Subcutaneous abdominal adipose tissue (tissue), 5 donors: ENCODE measurements around the gene RTF1.
A peak's percentile ranks its signal among the peaks of the same experiment; 100 is the strongest.

Source experiments
- H3K27ac ChIP-seq: one replicate; pipeline ENCODE4 v1.7.0; 2013; ENCODE audit warnings: low read depth, mild to moderate bottlenecking, inconsistent platforms, low read length, moderate library complexity
- H3K27me3 ChIP-seq, 5 donors: one replicate each; pipeline ENCODE4 v1.7.0; 2013; ENCODE audit warnings: low read length in 5 of 5, inconsistent platforms in 1 of 5; ENCODE audit not compliant: control insufficient read depth in 5 of 5, insufficient read depth in 4 of 5
- H3K36me3 ChIP-seq, 5 donors: one replicate each; pipeline ENCODE4 v1.7.0; 2013; ENCODE audit warnings: low read length in 5 of 5; ENCODE audit not compliant: control insufficient read depth in 5 of 5, insufficient read depth in 5 of 5
- H3K4me1 ChIP-seq, 5 donors: one replicate each; pipeline ENCODE4 v1.7.0; 2013; ENCODE audit warnings: low read length in 5 of 5, mild to moderate bottlenecking in 3 of 5, moderate library complexity in 1 of 5; ENCODE audit not compliant: control insufficient read depth in 5 of 5, insufficient read depth in 5 of 5
- H3K4me3 ChIP-seq, 5 donors: one replicate each; pipeline ENCODE4 v1.7.0; 2013; ENCODE audit warnings: low read length in 5 of 5, low read depth in 1 of 5
- H3K9ac ChIP-seq, 5 donors: one replicate each; pipeline ENCODE4 v1.7.0; 2013; ENCODE audit warnings: low read length in 5 of 5, mild to moderate bottlenecking in 4 of 5, moderate library complexity in 3 of 5
- H3K9me3 ChIP-seq, 5 donors: one replicate each; pipeline ENCODE4 v1.7.0; 2013; ENCODE audit warnings: low read length in 5 of 5; ENCODE audit not compliant: control insufficient read depth in 5 of 5
- donor health status: healthy.
- donor health status: healthy.
- donor health status: healthy.
- donor health status: healthy.
- donor health status: healthy.

RTF1 gene

DNA sequence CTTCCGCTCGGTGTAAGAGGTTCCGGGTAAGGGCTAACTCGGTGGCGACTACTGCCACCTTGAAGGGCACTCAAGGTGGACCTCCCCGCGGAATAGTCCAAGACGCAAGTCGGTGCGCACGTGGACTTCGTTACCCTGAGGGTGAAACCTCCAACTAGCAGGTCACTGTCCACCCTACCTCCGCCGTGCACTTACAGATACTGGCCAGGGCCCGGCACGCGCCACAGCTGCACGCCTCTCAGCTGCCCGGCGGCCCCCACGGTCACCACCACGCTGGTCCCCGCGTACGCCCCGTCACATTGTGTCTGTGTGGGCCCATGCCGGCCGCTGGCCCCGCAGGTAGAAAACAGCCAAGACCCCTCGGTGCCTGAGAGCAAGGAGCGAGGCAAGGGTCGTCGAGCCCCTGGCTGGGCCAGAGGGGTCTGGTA, 95.6 kb downstream of the RTF1 start:
- H3K36me3 ChIP-seq: peaks cover 0 to 8% (median 8%) of the 10 kb centered on the region in 5 donors
- peaks cover 12 to 27% (median 18%) of the 10 kb centered on the region in 5 donors for H3K27me3 ChIP-seq
- peak overlapping the region in 1 of 5 donors; percentile 38 for H3K9ac ChIP-seq
- no peaks in the 10 kb centered on the region for H3K9me3 ChIP-seq
- peaks cover 0 to 25% (median 23%) of the 10 kb centered on the region in 5 donors for H3K4me1 ChIP-seq
- H3K27ac ChIP-seq: no peak overlapping the region
- H3K4me3 ChIP-seq: peak overlapping the region; percentile 34 to 61 (median 53)

DNA sequence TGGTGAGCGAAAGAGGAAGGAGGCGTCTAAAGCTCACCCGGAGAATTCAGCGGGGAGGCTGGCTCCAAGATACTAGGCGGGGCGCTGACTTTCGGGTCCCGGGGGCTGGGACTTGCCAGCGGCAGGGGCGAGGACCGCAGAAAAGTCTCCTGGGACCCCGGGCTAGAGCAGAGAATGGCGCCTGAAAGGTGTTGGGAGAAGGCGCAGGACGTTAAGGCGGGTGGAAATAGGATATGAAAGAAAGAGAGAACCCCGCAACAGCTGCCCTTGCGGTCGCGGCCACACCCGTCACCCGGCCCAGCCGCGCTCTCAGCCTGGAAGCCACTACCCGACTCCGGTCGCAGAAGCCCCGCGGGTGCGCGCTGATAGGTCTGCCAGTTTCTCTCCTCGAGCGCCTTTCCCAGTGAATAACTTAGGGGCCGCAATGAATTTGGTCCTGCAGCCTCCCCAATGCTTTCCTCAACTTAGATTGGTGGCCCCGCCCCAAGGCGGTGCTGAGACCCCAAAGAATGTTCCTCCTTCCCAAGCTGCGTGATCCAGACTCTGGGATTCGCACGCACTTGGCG, 96.1 kb downstream of the RTF1 start:
- Histone ChIP-seq H3K4me1 (peaks cover 0 to 25% (median 23%) of the 10 kb centered on the region in 5 donors), H3K27ac (no peak overlapping the region), H3K9ac (peak overlapping the region in 2 of 5 donors; percentile 38 to 53), H3K4me3 (peak overlapping the region; percentile 31 to 67 (median 56)), H3K27me3 (peaks cover 12 to 27% (median 18%) of the 10 kb centered on the region in 5 donors), H3K9me3 (no peaks in the 10 kb centered on the region), H3K36me3 (peaks cover 0 to 13% (median 13%) of the 10 kb centered on the region in 5 donors)

DNA sequence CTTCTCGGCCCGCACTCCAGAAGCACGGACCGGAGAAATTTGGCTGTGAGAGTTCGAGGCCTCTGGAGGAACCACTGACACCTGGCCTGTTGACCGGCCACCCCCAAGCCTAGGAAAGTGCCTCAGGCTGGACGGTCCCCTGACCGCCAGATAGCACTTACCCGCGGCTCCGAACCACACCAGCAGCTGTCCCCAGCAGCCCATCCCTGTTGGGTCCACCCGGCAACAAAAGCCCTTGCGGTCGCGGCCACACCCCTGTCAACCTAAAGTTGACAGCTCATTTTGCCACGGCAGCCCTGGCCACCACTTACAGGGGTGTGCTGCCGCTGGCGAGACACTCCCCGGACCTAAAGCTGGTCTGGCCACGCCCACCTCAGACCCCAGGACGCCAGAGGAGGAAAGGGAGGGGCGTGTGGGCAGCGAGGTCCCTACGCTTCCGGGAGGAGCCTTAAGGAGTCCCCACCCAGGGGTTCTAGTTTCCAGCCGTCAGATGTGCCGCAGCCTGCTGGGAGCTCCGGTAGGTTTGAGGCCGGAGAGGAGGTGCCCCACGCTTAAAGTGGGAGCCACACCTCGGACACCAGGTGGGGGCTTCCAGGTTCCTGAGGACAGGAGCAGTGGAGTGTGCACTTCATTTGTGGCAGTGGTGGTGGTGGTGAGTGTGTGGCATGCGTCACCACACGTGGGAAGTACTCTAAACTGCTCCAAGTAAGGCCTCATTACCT, 96.8 kb downstream of the RTF1 start, which contains the start of gene LTK:
Gene LTK (minus strand): TSS at position 322 of the 722 bp plus-strand sequence. CDS start 118 bp downstream, at position 204.
- Histone ChIP-seq H3K36me3 (peaks cover 0 to 16% (median 14%) of the 10 kb centered on the region in 5 donors), H3K9ac (peak within 1 kb of the TSS in 2 of 5 donors; percentile 38 to 53), H3K4me1 (peaks cover 0 to 25% (median 23%) of the 10 kb centered on the region in 5 donors), H3K27ac (no peak within 1 kb of the TSS), H3K27me3 (peaks cover 12 to 27% (median 18%) of the 10 kb centered on the region in 5 donors), H3K4me3 (peak within 1 kb of the TSS; percentile 31 to 67 (median 56)), H3K9me3 (no peaks in the 10 kb centered on the region)

DNA sequence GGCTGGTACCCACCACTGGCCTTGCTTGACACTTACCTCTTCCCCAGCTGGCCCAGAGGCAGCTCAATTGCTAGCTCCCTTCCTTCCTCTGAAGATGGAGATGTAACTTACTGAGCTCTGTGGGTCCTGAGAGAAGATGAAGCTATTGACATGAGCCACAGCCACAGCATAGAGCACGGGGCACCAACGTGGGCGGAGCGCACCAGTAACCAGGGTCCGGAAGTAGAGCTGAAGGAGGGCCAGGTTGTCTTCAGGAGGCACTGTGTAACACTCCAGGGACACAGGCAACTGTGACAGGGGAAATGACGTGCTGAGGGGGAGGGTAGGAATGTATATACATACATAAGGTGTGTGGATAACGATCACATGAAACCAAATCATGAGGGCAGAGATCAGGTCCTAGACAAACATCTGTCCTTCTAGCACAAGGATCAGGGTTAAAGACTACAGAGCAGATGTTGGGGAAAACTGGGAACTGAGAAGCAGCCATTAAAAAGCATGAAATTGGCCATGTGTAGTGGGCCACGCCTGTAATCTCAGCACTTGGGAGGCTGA, 101.1 kb downstream of the RTF1 start:
- Histone ChIP-seq H3K4me1 (peaks cover 0 to 11% (median 10%) of the 10 kb centered on the region in 5 donors), H3K9me3 (no peaks in the 10 kb centered on the region), H3K27ac (no peak overlapping the region), H3K27me3 (peaks cover 0 to 9% (median 8%) of the 10 kb centered on the region in 5 donors), H3K9ac (no peak overlapping the region), H3K4me3 (no peak overlapping the region), H3K36me3 (peaks cover 0 to 42% (median 33%) of the 10 kb centered on the region in 5 donors)

DNA sequence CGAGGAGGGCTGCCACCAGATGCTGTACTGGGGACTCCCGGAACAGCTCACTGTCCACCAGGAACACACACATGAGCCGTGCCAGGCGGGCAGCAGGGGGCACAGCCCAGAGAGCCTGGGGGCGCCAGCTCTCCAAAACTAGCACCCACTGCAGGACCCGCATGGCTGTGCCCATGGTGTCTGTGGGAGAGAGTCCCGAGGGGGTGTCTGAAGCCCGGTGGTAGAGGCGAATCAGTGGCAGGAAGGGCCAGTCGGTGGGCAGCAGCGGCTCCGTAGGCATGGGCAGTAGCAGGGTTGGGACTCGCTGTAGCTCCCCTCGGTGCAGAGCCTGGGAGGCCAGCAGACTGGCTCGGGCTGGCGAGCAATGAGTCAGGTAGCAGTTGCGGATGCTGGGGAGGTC, 103.7 kb downstream of the RTF1 start:
- no peaks in the 10 kb centered on the region for H3K27me3 ChIP-seq
- peaks cover 0 to 60% (median 49%) of the 10 kb centered on the region in 5 donors for H3K36me3 ChIP-seq
- H3K27ac ChIP-seq: no peak overlapping the region
- H3K4me1 ChIP-seq: no peaks in the 10 kb centered on the region
- no peak overlapping the region for H3K9ac ChIP-seq
- no peaks in the 10 kb centered on the region for H3K9me3 ChIP-seq
- no peak overlapping the region for H3K4me3 ChIP-seq

DNA sequence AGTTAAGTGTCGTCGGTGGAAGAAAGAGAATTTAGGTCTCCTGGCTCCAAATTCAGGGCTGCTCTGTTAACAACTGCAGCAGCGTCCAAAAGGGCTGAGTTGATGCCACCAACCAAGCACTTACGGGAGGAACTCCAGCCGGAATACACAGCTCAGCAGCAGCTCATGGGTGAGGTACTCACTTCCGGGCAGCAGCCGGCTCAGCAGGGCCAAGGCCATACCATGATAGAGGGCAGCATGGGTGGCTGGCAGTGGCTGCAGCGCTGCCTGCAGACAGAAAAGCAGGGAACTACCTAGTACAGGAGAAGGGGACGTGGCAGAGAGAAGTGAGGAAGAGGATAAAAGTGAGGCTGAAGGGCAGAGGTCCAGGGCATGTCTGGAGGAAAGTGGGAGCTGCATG, 104.7 kb downstream of the RTF1 start:
- Histone ChIP-seq H3K4me1 (no peaks in the 10 kb centered on the region), H3K27me3 (no peaks in the 10 kb centered on the region), H3K9ac (no peak overlapping the region), H3K9me3 (no peaks in the 10 kb centered on the region), H3K27ac (no peak overlapping the region), H3K4me3 (no peak overlapping the region), H3K36me3 (peaks cover 0 to 69% (median 54%) of the 10 kb centered on the region in 5 donors)

DNA sequence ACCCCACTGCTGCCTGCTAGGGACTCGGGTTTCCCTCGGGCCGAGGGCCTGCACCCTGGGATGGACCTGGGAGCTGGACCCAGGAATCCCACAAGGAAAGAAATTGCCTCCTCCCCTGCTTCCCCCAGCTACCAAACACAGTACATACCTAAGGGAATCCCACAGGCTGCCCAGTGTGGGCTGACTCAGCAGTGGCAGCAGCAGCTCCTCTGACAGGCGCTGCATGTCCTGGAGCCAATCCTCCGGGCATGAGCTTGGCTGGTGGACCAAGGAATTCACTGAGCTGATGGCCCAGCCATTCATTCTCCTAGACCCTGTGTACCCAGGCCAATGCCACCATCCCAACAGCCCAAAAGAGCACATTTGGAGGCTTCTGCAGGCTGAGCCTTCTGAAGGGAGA, 106.2 kb downstream of the RTF1 start:
- no peaks in the 10 kb centered on the region for H3K9me3 ChIP-seq
- H3K27ac ChIP-seq: no peak overlapping the region
- peaks cover 0 to 70% (median 57%) of the 10 kb centered on the region in 5 donors for H3K36me3 ChIP-seq
- H3K27me3 ChIP-seq: no peaks in the 10 kb centered on the region
- H3K4me3 ChIP-seq: no peak overlapping the region
- no peaks in the 10 kb centered on the region for H3K4me1 ChIP-seq
- H3K9ac ChIP-seq: no peak overlapping the region

DNA sequence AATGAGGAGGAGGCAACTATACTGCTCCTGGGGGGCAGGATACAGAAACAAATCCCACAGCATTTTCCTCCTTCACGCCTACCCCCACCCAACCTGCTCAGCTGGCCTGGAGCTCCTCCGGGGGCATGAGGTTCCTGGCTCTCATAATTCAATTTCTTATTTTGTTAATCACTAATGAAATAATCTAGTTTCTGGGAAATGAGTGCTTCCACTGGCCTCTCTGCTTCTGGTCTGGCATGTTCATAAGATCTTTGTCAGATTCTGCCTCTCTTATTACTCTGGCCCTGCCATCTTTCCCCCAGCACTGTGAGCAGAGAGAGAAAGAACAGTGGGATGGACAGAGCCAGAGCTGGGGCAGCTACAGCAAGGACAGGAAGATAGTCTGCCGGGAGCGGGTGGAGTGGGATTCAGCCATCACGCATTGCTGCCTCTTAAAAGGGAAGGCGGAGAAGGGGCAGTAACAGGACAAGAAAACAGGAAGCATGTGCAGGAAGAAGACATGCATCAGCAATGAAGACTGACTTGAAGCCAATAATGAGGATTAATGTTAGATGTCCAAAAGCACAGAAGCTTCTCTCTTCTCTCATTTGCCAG, 113.6 kb downstream of the RTF1 start:
- H3K27me3 ChIP-seq: no peaks in the 10 kb centered on the region
- H3K9ac ChIP-seq: peak overlapping the region in 1 of 5 donors; percentile 3
- H3K9me3 ChIP-seq: no peaks in the 10 kb centered on the region
- H3K4me1 ChIP-seq: peaks cover 0 to 8% (median 0%) of the 10 kb centered on the region in 5 donors
- no peak overlapping the region for H3K4me3 ChIP-seq
- no peak overlapping the region for H3K27ac ChIP-seq
- H3K36me3 ChIP-seq: peaks cover 2 to 86% (median 81%) of the 10 kb centered on the region in 5 donors
